OCI-LY7 (cell line): ENCODE measurements around the gene ELAVL2.

ENCODE experiments used
- CTCF ChIP-seq: fragments of 200-600 bp; sonication (generic); conservative IDR thresholded peaks from 2 replicates; pipeline ENCODE4 v1.5.1; 2014; ENCODE audit warnings: mild to moderate bottlenecking, antibody characterized with exemption, low read length, moderate library complexity, mixed read lengths
- EZH2phosphoT487 ChIP-seq: fragments of 200-600 bp; sonication (generic); IDR thresholded peaks from 2 replicates; pipeline ENCODE4 v1.6.1; 2018; ENCODE audit warnings: low read depth, borderline replicate concordance, mild to moderate bottlenecking, mixed run types, antibody characterized with exemption, low read length, moderate library complexity, mixed read lengths

GRCh38 chr9:23743036-23743435 is 83.0 kb downstream of the ELAVL2 start:
- no peak for TF ChIP-seq CTCF
- TF ChIP-seq EZH2phosphoT487, result no peak
